ENCODE measurements around the gene SMIM35.

DNA sequence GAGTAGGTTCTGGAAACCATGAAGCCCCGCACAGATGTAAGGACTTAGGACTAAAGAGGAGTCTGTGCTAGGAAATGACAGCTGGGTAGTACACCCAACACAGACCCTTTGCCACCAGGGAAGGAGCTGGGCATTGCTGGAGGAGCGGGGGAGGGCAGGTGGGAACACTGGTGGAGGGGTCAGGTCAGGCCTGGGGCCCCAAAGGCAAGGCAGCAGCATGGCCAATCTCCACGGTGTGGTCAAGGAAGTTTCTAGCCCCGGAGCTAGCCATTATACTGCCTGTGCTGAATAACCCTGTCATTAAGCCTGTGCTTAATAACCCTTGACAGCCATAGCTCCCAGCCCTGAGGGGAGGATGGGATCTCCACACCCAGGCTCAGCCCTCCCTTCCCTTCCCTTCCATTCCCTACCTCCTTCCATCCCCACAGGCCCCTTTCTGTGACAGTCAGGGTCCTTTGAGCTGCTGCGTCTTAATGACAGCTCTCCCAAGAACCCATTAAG lies 7.8 kb downstream of the SMIM35 start:
- TF ChIP-seq, protein P1, sequence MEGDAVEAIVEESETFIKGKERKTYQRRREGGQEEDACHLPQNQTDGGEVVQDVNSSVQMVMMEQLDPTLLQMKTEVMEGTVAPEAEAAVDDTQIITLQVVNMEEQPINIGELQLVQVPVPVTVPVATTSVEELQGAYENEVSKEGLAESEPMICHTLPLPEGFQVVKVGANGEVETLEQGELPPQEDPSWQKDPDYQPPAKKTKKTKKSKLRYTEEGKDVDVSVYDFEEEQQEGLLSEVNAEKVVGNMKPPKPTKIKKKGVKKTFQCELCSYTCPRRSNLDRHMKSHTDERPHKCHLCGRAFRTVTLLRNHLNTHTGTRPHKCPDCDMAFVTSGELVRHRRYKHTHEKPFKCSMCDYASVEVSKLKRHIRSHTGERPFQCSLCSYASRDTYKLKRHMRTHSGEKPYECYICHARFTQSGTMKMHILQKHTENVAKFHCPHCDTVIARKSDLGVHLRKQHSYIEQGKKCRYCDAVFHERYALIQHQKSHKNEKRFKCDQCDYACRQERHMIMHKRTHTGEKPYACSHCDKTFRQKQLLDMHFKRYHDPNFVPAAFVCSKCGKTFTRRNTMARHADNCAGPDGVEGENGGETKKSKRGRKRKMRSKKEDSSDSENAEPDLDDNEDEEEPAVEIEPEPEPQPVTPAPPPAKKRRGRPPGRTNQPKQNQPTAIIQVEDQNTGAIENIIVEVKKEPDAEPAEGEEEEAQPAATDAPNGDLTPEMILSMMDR (IDR thresholded peaks at IDR 0.05): no peak
- no peak for TF ChIP-seq POLR2A (IDR thresholded peaks at IDR 0.05)

All from upper lobe of left lung (tissue), 4 donors.